Gastrocnemius medialis (tissue), 4 donors: ENCODE data around the gene MRPS30. TPM values are rescaled to one million over a fixed set of nuclear protein-coding genes. Genes with fewer than 3 reads are reported as not detected.

ENCODE experiments used
- ATAC-seq, 2 donors: fragments of 150-250 bp; one replicate each; pipeline ENCODE4 v1.9.1; 2016
- DNase-seq, 2 donors: peaks; one replicate each; pipeline ENCODE4 v3.0.0-alpha.2; 2019
- H3K27ac ChIP-seq, 4 donors: fragments of 200-600 bp; sonication (generic); 1 replicate in 1 of 4; 2 replicates in 3 of 4; pipeline ENCODE4 v1.5.1; 2016 to 2018; ENCODE audit warnings: mild to moderate bottlenecking in 2 of 4, moderate library complexity in 1 of 4
- H3K27me3 ChIP-seq, 3 donors: fragments of 200-600 bp; sonication (generic) in 2 of 3; 1 replicate in 1 of 3; 2 replicates in 2 of 3; pipeline versions ENCODE4 v1.5.1 to v1.6.0; 2016 to 2019; ENCODE audit warnings: mild to moderate bottlenecking in 1 of 3, moderate library complexity in 1 of 3
- H3K36me3 ChIP-seq, 2 donors: fragments of 200-600 bp; sonication (generic) in 1 of 2; one replicate each; pipeline ENCODE4 v1.5.1; 2017 to 2018
- H3K4me1 ChIP-seq, 2 donors: fragments of 200-600 bp; sonication (generic) in 1 of 2; one replicate each; pipeline ENCODE4 v1.5.1; 2016 to 2017; ENCODE audit warnings: mild to moderate bottlenecking in 2 of 2
- H3K4me3 ChIP-seq, 4 donors: fragments of 200-600 bp; sonication (generic) in 3 of 4; 1 replicate in 1 of 4; 2 replicates in 3 of 4; pipeline ENCODE4 v1.5.1; 2016 to 2019; ENCODE audit warnings: mild to moderate bottlenecking in 2 of 4
- H3K9me3 ChIP-seq, 3 donors: fragments of 200-600 bp; sonication (generic) in 2 of 3; 1 replicate in 1 of 3; 2 replicates in 2 of 3; pipeline ENCODE4 v1.5.1; 2016 to 2019
- POLR2A ChIP-seq, 2 donors: fragments of 450-650 bp; IDR thresholded peaks; one replicate each; pipeline ENCODE4 v1.6.1; 2017; ENCODE audit warnings: antibody characterized with exemption in 2 of 2, mild to moderate bottlenecking in 2 of 2, moderate library complexity in 2 of 2
- in situ Hi-C, 4 donors: fragments of 200-750 bp; cut with MboI; loops; one replicate each; pipeline versions ENCODE4 v1.15.0 to v1.8.0; 2017; ENCODE audit warnings: low sequenced_read_pairs in 4 of 4
- intact Hi-C: fragments of 100-400 bp; cut with DNase I; formaldehyde crosslinking; loops from one replicate; pipeline ENCODE4 v1.15.1; 2023; ENCODE audit warnings: low total_unique reads
- total RNA-seq, 4 donors: library from RNA; depleted of rRNA; stranded (reverse); fragments of >200 nt; gene quantifications; one replicate each; pipeline versions ENCODE4 v1.1.0 to v1.2.3, GENCODE V29; 2016
- TF ChIP-seq, protein P1 (sequence below), 5 experiments: fragments of 450-650 bp in 3 of 5; fragments of 200-600 bp in 2 of 5; sonication (generic) in 2 of 5; IDR thresholded peaks in 4 of 5; conservative IDR thresholded peaks in 1 of 5; 1 replicate in 4 of 5; 2 replicates in 1 of 5; pipeline ENCODE4 v1.5.1; 2016 to 2019; ENCODE audit warnings: antibody characterized with exemption in 5 of 5, mild to moderate bottlenecking in 3 of 5, moderate library complexity in 3 of 5

MRPS30 gene
- total RNA-seq, 4 donors from 2014 or later = 95.2 to 141 (median 116) TPM

DNA sequence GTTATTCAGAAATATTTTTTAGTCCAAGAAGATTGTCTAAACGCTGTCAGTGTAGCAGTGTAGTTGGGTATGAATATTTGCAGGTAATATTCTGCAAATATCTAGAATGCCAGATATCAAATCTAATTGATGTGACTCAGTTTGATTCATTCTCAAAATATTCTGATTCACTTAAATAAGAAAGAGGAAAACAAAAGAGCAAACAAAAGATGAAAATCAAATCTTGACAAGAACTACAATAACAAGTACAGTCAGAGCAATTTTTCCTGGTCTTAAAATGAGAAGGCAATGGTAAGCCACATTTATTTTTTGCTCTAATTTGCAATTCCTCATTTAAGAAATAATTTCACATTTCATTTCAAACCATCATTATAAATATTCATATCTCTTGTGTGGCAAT lies 36.0 kb downstream of the MRPS30 start:
- in situ Hi-C loops (no loop called here), intact Hi-C loops (no loop called here)
- no peaks in the 10 kb centered on the region for H3K9me3 ChIP-seq
- DNase-seq (no peak), ATAC-seq (no peak)
- no peaks in the 10 kb centered on the region for H3K27me3 ChIP-seq
- no peak overlapping the region for H3K27ac ChIP-seq
- no peaks in the 10 kb centered on the region for H3K36me3 ChIP-seq
- no peak for TF ChIP-seq POLR2A (IDR thresholded peaks at IDR 0.05)
- TF ChIP-seq, protein P1, sequence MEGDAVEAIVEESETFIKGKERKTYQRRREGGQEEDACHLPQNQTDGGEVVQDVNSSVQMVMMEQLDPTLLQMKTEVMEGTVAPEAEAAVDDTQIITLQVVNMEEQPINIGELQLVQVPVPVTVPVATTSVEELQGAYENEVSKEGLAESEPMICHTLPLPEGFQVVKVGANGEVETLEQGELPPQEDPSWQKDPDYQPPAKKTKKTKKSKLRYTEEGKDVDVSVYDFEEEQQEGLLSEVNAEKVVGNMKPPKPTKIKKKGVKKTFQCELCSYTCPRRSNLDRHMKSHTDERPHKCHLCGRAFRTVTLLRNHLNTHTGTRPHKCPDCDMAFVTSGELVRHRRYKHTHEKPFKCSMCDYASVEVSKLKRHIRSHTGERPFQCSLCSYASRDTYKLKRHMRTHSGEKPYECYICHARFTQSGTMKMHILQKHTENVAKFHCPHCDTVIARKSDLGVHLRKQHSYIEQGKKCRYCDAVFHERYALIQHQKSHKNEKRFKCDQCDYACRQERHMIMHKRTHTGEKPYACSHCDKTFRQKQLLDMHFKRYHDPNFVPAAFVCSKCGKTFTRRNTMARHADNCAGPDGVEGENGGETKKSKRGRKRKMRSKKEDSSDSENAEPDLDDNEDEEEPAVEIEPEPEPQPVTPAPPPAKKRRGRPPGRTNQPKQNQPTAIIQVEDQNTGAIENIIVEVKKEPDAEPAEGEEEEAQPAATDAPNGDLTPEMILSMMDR (IDR thresholded peaks at IDR 0.05 in 4 of 5, conservative IDR thresholded peaks at IDR 0.05 in 1 of 5) = no peak
- no peaks in the 10 kb centered on the region for H3K4me1 ChIP-seq
- no peak overlapping the region for H3K4me3 ChIP-seq

- Histone ChIP-seq H3K4me1 (no peaks in the 10 kb centered on the region), H3K9me3 (no peaks in the 10 kb centered on the region), H3K36me3 (no peaks in the 10 kb centered on the region), H3K27me3 (no peaks in the 10 kb centered on the region), H3K27ac (no peak overlapping the region), H3K4me3 (no peak overlapping the region)
- in situ Hi-C loops (no loop called here), intact Hi-C loops (no loop called here)
- DNase-seq (no peak), ATAC-seq (no peak)
- TF ChIP-seq, protein P1 (IDR thresholded peaks at IDR 0.05 in 4 of 5, conservative IDR thresholded peaks at IDR 0.05 in 1 of 5) = no peak
- TF ChIP-seq POLR2A (IDR thresholded peaks at IDR 0.05) = no peak
These were observed 37.0 kb downstream of the MRPS30 start for GRCh38 chr5:44845777-44846176.

GRCh38 chr5:44847206-44847852 lies 38.6 kb downstream of the MRPS30 start:
- Histone ChIP-seq H3K27ac (no peak overlapping the region), H3K4me1 (no peaks in the 10 kb centered on the region), H3K4me3 (no peak overlapping the region), H3K27me3 (no peaks in the 10 kb centered on the region), H3K36me3 (no peaks in the 10 kb centered on the region), H3K9me3 (no peaks in the 10 kb centered on the region)
- no peak for DNase-seq
- in situ Hi-C loops = no loop called here
- intact Hi-C loops = no loop called here
- no peak for ATAC-seq
- TF ChIP-seq POLR2A (IDR thresholded peaks at IDR 0.05) = no peak
- TF ChIP-seq, protein P1 (IDR thresholded peaks at IDR 0.05 in 4 of 5, conservative IDR thresholded peaks at IDR 0.05 in 1 of 5) = no peak

GRCh38 chr5:44860267-44860666 lies 51.5 kb downstream of the MRPS30 start:
- TF ChIP-seq, protein P1 (IDR thresholded peaks at IDR 0.05 in 4 of 5, conservative IDR thresholded peaks at IDR 0.05 in 1 of 5) = no peak
- no peak for TF ChIP-seq POLR2A (IDR thresholded peaks at IDR 0.05)
- in situ Hi-C loops (no loop called here), intact Hi-C loops (no loop called here)
- Histone ChIP-seq H3K4me1 (no peaks in the 10 kb centered on the region), H3K9me3 (no peaks in the 10 kb centered on the region), H3K4me3 (no peak overlapping the region), H3K36me3 (no peaks in the 10 kb centered on the region), H3K27ac (no peak overlapping the region), H3K27me3 (no peaks in the 10 kb centered on the region)
- ATAC-seq = no peak
- DNase-seq = no peak

DNA sequence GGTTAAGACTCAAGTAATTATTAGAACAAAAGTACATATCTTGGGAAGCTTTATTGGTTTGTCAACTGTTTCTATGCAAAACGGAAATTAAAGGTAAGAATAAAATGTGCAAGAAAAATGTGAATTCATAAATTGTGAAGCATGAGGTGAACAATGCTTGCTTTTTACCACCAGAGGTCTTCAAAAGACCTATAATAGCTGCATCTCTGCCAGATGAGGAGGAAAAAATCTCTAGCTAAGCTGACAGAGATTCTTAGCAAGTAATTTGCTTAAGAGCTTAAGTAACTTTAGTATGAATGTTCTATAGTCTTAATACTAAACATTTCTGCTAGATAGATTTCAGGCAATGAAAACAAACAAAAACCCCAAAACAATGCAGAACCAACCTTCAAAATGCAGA lies 54.1 kb downstream of the MRPS30 start:
- H3K36me3 ChIP-seq = no peaks in the 10 kb centered on the region
- TF ChIP-seq, protein P1 (IDR thresholded peaks at IDR 0.05 in 4 of 5, conservative IDR thresholded peaks at IDR 0.05 in 1 of 5) = no peak
- H3K4me3 ChIP-seq = no peak overlapping the region
- intact Hi-C loops = no loop called here
- H3K27ac ChIP-seq = no peak overlapping the region
- H3K9me3 ChIP-seq = no peaks in the 10 kb centered on the region
- H3K4me1 ChIP-seq = no peaks in the 10 kb centered on the region
- DNase-seq = no peak
- in situ Hi-C loops = no loop called here
- no peak for ATAC-seq
- H3K27me3 ChIP-seq = no peaks in the 10 kb centered on the region
